Fibroblast of lung (primary cell): ENCODE results near the gene ALOX12. TPM values are rescaled to one million over a fixed set of nuclear protein-coding genes. Genes with fewer than 3 reads are reported as not detected.
"Not testable (repeated sequence)": the region's sequence is repeated elsewhere in the genome, so short reads cannot be mapped to it uniquely, and the experiment has no call there.

Experiments
- DNase-seq, 2 donors: peaks; one replicate each; pipeline versions ENCODE4 v3.0.0 to v3.0.0-alpha.2; 2010; ENCODE audit warnings: low read depth in 2 of 2
- H2AFZ ChIP-seq: 2 replicates; pipeline ENCODE4 v1.5.1; 2012; ENCODE audit warnings: low read length, control low read depth, inconsistent platforms
- H3K27ac ChIP-seq: 2 replicates; pipeline ENCODE4 v1.5.1; 2011; ENCODE audit warnings: low read length, control low read depth; ENCODE audit not compliant: insufficient read depth
- H3K27me3 ChIP-seq: 2 replicates; pipeline ENCODE4 v1.5.1; 2011; ENCODE audit warnings: mild to moderate bottlenecking, low read length; ENCODE audit not compliant: control insufficient read depth, insufficient read depth
- H3K36me3 ChIP-seq: 2 replicates; pipeline ENCODE4 v1.5.1; 2011; ENCODE audit warnings: low read length; ENCODE audit not compliant: control insufficient read depth, insufficient read depth
- H3K4me1 ChIP-seq: 2 replicates; pipeline ENCODE4 v1.5.1; 2011; ENCODE audit warnings: low read length; ENCODE audit not compliant: control insufficient read depth, insufficient read depth; ENCODE audit errors: extremely low read depth
- H3K4me2 ChIP-seq: 2 replicates; pipeline ENCODE4 v1.5.1; 2011; ENCODE audit warnings: low read length, control low read depth; ENCODE audit not compliant: insufficient read depth; ENCODE audit errors: extremely low read depth
- H3K4me3 ChIP-seq, 4 experiments: fragments of 200-600 bp in 1 of 4; sonication (generic) in 1 of 4; replicated peaks in 1 of 4; 2 replicates each; pipeline ENCODE4 v1.5.1; 2011 to 2016; ENCODE audit warnings: low read length in 4 of 4, low read depth in 3 of 4, mild to moderate bottlenecking in 3 of 4, control low read depth in 2 of 4, inconsistent platforms in 1 of 4, mixed read lengths in 1 of 4; ENCODE audit not compliant: insufficient read depth in 1 of 4; ENCODE audit errors: control extremely low read depth in 1 of 4
- H3K79me2 ChIP-seq: 2 replicates; pipeline ENCODE4 v1.5.1; 2012; ENCODE audit warnings: mild to moderate bottlenecking, low read length, inconsistent platforms; ENCODE audit not compliant: control insufficient read depth, insufficient read depth
- H3K9ac ChIP-seq: 2 replicates; pipeline ENCODE4 v1.5.1; 2011; ENCODE audit warnings: mild to moderate bottlenecking, low read length, control low read depth; ENCODE audit not compliant: insufficient read depth
- H3K9me3 ChIP-seq: 2 replicates; pipeline ENCODE4 v1.5.1; 2012; ENCODE audit warnings: low read depth, low read length; ENCODE audit not compliant: control insufficient read depth, insufficient read depth
- H4K20me1 ChIP-seq: 2 replicates; pipeline ENCODE4 v1.5.1; 2011; ENCODE audit warnings: low read length; ENCODE audit not compliant: control insufficient read depth, insufficient read depth; ENCODE audit errors: extremely low read depth
- EZH2 ChIP-seq: IDR thresholded peaks from 2 replicates; pipeline ENCODE4 v1.5.1; 2012; ENCODE audit warnings: low read length, control low read depth, mild to moderate bottlenecking; ENCODE audit errors: missing control alignments
- polyA plus RNA-seq, 2 donors: library from polyadenylated mRNA; depleted of rRNA in 1 of 2; stranded (reverse) in 1 of 2; unstranded in 1 of 2; fragments of >200 nt; gene quantifications; 2 replicates each; pipeline ENCODE4 v1.2.1, GENCODE V29; 2011 to 2012; ENCODE audit warnings: missing spikeins in 1 of 2
- total RNA-seq: library from RNA; depleted of rRNA; stranded (reverse); fragments of >200 nt; gene quantifications from 2 replicates; pipeline ENCODE4 v1.2.1, GENCODE V29; 2014
- TF ChIP-seq, protein P1 (sequence below), 2 donors: IDR thresholded peaks in 1 of 2; conservative IDR thresholded peaks in 1 of 2; 1 replicate in 1 of 2; 2 replicates in 1 of 2; pipeline ENCODE4 v1.5.1; 2011 to 2012; ENCODE audit warnings: low read length in 2 of 2, control low read depth in 1 of 2, inconsistent platforms in 1 of 2, low read depth in 1 of 2, mild to moderate bottlenecking in 1 of 2

ALOX12 gene
- total and polyA plus RNA-seq, 2 donors (not counting 1 experiment from before 2014, with no cell fraction given), result 0.06 to 0.17 TPM

DNA sequence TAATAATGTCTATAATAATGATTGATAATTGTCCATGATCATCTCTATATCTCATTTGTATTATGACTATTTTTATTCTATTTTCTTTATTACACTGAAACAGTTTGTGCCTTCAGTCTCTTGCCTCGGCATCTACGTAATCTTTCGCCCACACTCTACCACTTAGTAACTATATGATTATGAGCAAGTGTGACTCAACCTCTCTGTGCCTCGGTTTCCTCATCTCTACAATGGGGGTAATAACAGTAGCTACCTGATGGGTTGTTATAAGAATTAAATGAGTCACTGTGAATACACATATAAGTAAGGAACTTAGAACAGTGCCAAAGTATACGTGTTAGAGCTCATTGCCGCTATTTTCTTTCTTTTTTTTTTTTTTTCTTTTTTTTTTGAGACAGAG is 51.7 kb downstream of the ALOX12 start:
- no peaks in the 10 kb centered on the region for H3K9me3 ChIP-seq
- H3K4me1 ChIP-seq, result peaks cover 3% of the 10 kb centered on the region
- TF ChIP-seq EZH2, result no peak
- TF ChIP-seq, protein P1, sequence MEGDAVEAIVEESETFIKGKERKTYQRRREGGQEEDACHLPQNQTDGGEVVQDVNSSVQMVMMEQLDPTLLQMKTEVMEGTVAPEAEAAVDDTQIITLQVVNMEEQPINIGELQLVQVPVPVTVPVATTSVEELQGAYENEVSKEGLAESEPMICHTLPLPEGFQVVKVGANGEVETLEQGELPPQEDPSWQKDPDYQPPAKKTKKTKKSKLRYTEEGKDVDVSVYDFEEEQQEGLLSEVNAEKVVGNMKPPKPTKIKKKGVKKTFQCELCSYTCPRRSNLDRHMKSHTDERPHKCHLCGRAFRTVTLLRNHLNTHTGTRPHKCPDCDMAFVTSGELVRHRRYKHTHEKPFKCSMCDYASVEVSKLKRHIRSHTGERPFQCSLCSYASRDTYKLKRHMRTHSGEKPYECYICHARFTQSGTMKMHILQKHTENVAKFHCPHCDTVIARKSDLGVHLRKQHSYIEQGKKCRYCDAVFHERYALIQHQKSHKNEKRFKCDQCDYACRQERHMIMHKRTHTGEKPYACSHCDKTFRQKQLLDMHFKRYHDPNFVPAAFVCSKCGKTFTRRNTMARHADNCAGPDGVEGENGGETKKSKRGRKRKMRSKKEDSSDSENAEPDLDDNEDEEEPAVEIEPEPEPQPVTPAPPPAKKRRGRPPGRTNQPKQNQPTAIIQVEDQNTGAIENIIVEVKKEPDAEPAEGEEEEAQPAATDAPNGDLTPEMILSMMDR (conservative IDR thresholded peaks at IDR 0.05 in 1 of 2, IDR thresholded peaks at IDR 0.05 in 1 of 2; ENCODE audit: low read depth in 1 of 2, low read length in 2 of 2), result no peak
- H3K36me3 ChIP-seq, result no peaks in the 10 kb centered on the region
- H3K4me3 ChIP-seq, result no peak overlapping the region
- H3K79me2 ChIP-seq, result no peaks in the 10 kb centered on the region
- no peak overlapping the region for H3K9ac ChIP-seq
- DNase-seq, result no peak
- no peak overlapping the region for H3K27ac ChIP-seq
- H2AFZ ChIP-seq, result no peak overlapping the region
- no peaks in the 10 kb centered on the region for H4K20me1 ChIP-seq
- H3K4me2 ChIP-seq, result no peak overlapping the region
- H3K27me3 ChIP-seq, result peaks cover 15% of the 10 kb centered on the region

DNA sequence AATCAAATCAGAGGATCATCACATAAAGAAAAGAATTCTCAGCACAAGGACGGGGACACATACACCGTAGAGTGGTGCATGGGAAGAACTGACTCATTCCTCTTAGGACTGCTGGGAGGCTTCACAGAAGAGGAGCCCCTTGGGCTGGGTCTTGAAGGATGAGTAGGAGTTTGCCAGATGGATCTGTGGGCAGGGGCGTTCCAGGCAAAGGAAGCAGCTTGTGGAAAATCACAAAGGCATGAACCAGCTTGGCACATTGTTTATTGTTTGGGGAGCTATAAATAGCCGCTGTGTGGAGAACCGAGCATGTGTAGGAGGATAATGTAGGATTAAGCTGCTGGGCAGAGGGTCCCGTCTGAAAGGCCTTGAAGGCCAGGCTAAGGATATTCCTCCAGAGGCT is 53.1 kb downstream of the ALOX12 start:
- no peaks in the 10 kb centered on the region for H3K36me3 ChIP-seq
- H4K20me1 ChIP-seq, result no peaks in the 10 kb centered on the region
- peaks cover 2% of the 10 kb centered on the region for H3K4me1 ChIP-seq
- H3K9me3 ChIP-seq, result no peaks in the 10 kb centered on the region
- no peak overlapping the region for H3K27ac ChIP-seq
- no peak overlapping the region for H3K9ac ChIP-seq
- no peak overlapping the region for H3K4me2 ChIP-seq
- no peaks in the 10 kb centered on the region for H3K79me2 ChIP-seq
- peaks cover 5% of the 10 kb centered on the region for H3K27me3 ChIP-seq
- TF ChIP-seq, protein P1 (conservative IDR thresholded peaks at IDR 0.05 in 1 of 2, IDR thresholded peaks at IDR 0.05 in 1 of 2; ENCODE audit: low read depth in 1 of 2, low read length in 2 of 2), result no peak
- TF ChIP-seq EZH2, result no peak
- DNase-seq, result no peak
- H3K4me3 ChIP-seq, result no peak overlapping the region
- H2AFZ ChIP-seq, result no peak overlapping the region

DNA sequence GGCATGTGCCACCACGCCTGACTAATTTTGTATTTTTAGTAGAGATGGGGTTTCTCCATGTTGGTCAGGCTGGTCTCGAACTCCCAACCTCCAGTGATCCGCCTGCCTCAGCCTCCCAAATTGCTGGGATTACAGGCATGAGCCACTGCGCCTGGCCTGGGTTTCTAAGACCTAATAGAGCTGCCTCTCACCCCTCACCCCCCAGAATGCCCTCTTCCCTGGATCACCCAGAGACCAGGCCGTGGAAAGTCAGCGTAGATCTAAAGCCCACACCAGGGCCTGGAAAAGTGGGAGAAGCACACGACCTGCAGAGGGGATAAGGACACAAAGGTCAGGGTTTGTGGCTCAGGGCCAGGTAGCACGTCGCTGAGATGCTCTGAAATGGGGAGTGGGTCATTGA is 54.7 kb downstream of the ALOX12 start:
- H2AFZ ChIP-seq, H3K27ac ChIP-seq, H3K79me2 ChIP-seq, H3K4me1 ChIP-seq, H3K36me3 ChIP-seq, H3K4me2 ChIP-seq, H4K20me1 ChIP-seq, H3K9ac ChIP-seq, DNase-seq, H3K9me3 ChIP-seq, H3K27me3 ChIP-seq, H3K4me3 ChIP-seq: not testable (repeated sequence)
